H9 (cell line): ENCODE results near the gene SSUH2. TPM values are rescaled to one million over a fixed set of nuclear protein-coding genes. Genes with fewer than 3 reads are reported as not detected.

Experiments
- DNase-seq: peaks from one replicate; pipeline ENCODE4 v3.0.0-alpha.2; 2017
- H2AFZ ChIP-seq: one replicate; pipeline ENCODE4 v1.6.1; 2013; ENCODE audit warnings: mild to moderate bottlenecking, low read length, control low read depth, moderate library complexity
- H2AK5ac ChIP-seq: 2 replicates; pipeline ENCODE4 v1.6.1; 2013; ENCODE audit warnings: low read length, control low read depth, mixed read lengths; ENCODE audit not compliant: insufficient read length
- H2BK120ac ChIP-seq: one replicate; pipeline ENCODE4 v1.6.1; 2013; ENCODE audit warnings: low read depth, mild to moderate bottlenecking, low read length, control low read depth, inconsistent platforms; ENCODE audit not compliant: poor library complexity, severe bottlenecking
- H2BK12ac ChIP-seq: 2 replicates; pipeline ENCODE4 v1.6.1; 2013; ENCODE audit warnings: low read length, control low read depth, mixed read lengths, low read depth; ENCODE audit not compliant: insufficient read length
- H2BK15ac ChIP-seq: 2 replicates; pipeline ENCODE4 v1.6.1; 2013; ENCODE audit warnings: low read depth, low read length, control low read depth
- H2BK20ac ChIP-seq: one replicate; pipeline ENCODE4 v1.6.1; 2013; ENCODE audit warnings: low read depth, mild to moderate bottlenecking, low read length, control low read depth, inconsistent platforms; ENCODE audit not compliant: poor library complexity, severe bottlenecking
- H2BK5ac ChIP-seq: 2 replicates; pipeline ENCODE4 v1.6.1; 2013; ENCODE audit warnings: low read length, control low read depth, mixed read lengths; ENCODE audit not compliant: insufficient read length
- H3K14ac ChIP-seq: 2 replicates; pipeline ENCODE4 v1.6.1; 2013; ENCODE audit warnings: low read length, control low read depth; ENCODE audit not compliant: insufficient read depth
- H3K18ac ChIP-seq: 2 replicates; pipeline ENCODE4 v1.6.1; 2013; ENCODE audit warnings: low read depth, mild to moderate bottlenecking, mixed read lengths, low read length, control low read depth; ENCODE audit not compliant: insufficient read length
- H3K23ac ChIP-seq: 2 replicates; pipeline ENCODE4 v1.6.1; 2013; ENCODE audit warnings: low read length, control low read depth, mixed read lengths, low read depth; ENCODE audit not compliant: insufficient read length
- H3K23me2 ChIP-seq: 2 replicates; pipeline ENCODE4 v1.6.1; 2013; ENCODE audit warnings: low read depth, mild to moderate bottlenecking, mixed read lengths, low read length, control low read depth; ENCODE audit not compliant: insufficient read length, poor library complexity, severe bottlenecking
- H3K27ac ChIP-seq: 2 replicates; pipeline ENCODE4 v1.5.1; 2013; ENCODE audit warnings: low read length, control low read depth, mixed read lengths, low read depth; ENCODE audit not compliant: insufficient read length
- H3K27me3 ChIP-seq: 2 replicates; pipeline ENCODE4 v1.6.1; 2013; ENCODE audit warnings: low read length, control low read depth, inconsistent platforms; ENCODE audit not compliant: insufficient read depth
- H3K4ac ChIP-seq: 2 replicates; pipeline ENCODE4 v1.6.1; 2013; ENCODE audit warnings: low read depth, mild to moderate bottlenecking, control low read depth, inconsistent platforms, low read length, moderate library complexity
- H3K4me1 ChIP-seq: 2 replicates; pipeline ENCODE4 v1.6.1; 2013; ENCODE audit warnings: low read length, control low read depth, inconsistent platforms; ENCODE audit not compliant: insufficient read depth
- H3K4me2 ChIP-seq: 2 replicates; pipeline ENCODE4 v1.6.1; 2013; ENCODE audit warnings: low read length, control low read depth, mixed read lengths; ENCODE audit not compliant: insufficient read length, insufficient read depth
- H3K56ac ChIP-seq: 2 replicates; pipeline ENCODE4 v1.6.1; 2013; ENCODE audit warnings: low read depth, mild to moderate bottlenecking, mixed read lengths, low read length, control low read depth; ENCODE audit not compliant: insufficient read length
- H3K79me1 ChIP-seq: 2 replicates; pipeline ENCODE4 v1.6.1; 2013; ENCODE audit warnings: low read depth, mild to moderate bottlenecking, moderate library complexity, low read length, control low read depth, inconsistent platforms; ENCODE audit not compliant: insufficient read depth, poor library complexity, severe bottlenecking
- H3K79me2 ChIP-seq: 2 replicates; pipeline ENCODE4 v1.6.1; 2013; ENCODE audit warnings: low read length, control low read depth, inconsistent platforms; ENCODE audit not compliant: insufficient read depth
- H3K9ac ChIP-seq: 2 replicates; pipeline ENCODE4 v1.6.1; 2013; ENCODE audit warnings: low read length, control low read depth, mixed read lengths; ENCODE audit not compliant: insufficient read length; ENCODE audit errors: extremely low read depth
- H3K9me3 ChIP-seq: one replicate; pipeline ENCODE4 v1.6.1; 2013; ENCODE audit warnings: low read depth, low read length, inconsistent platforms; ENCODE audit not compliant: control insufficient read depth
- H3T11ph ChIP-seq: one replicate; pipeline ENCODE4 v1.6.1; 2013; ENCODE audit warnings: mild to moderate bottlenecking, low read length, control low read depth, inconsistent platforms
- H4K20me1 ChIP-seq: one replicate; pipeline ENCODE4 v1.6.1; 2013; ENCODE audit not compliant: control insufficient read depth, insufficient read length, insufficient read depth
- H4K5ac ChIP-seq: 2 replicates; pipeline ENCODE4 v1.6.1; 2013; ENCODE audit warnings: low read depth, mild to moderate bottlenecking, mixed read lengths, low read length, control low read depth; ENCODE audit not compliant: insufficient read length
- H4K8ac ChIP-seq: replicated peaks from 2 replicates; pipeline ENCODE4 v1.6.1; 2013; ENCODE audit warnings: low read length, control low read depth, mixed read lengths, low read depth; ENCODE audit not compliant: insufficient read length
- H4K91ac ChIP-seq: 2 replicates; pipeline ENCODE4 v1.6.1; 2013; ENCODE audit warnings: low read depth, mild to moderate bottlenecking, moderate library complexity, mixed read lengths, low read length, control low read depth; ENCODE audit not compliant: insufficient read length
- H3K27ac Mint-ChIP-seq, 3 experiments: 2 replicates in 2 of 3; 3 replicates in 1 of 3; pipeline ENCODE4 v1.8.0; 2020 to 2021; ENCODE audit warnings: mixed read lengths in 3 of 3, mild to moderate bottlenecking in 1 of 3, moderate library complexity in 1 of 3
- H3K27me3 Mint-ChIP-seq: 2 replicates; pipeline ENCODE4 v1.8.0; 2021; ENCODE audit warnings: low read depth, mild to moderate bottlenecking, moderate library complexity, mixed read lengths
- H3K36me3 Mint-ChIP-seq, 3 experiments: 2 replicates in 2 of 3; 3 replicates in 1 of 3; pipeline ENCODE4 v1.8.0; 2020 to 2021; ENCODE audit warnings: low read depth in 3 of 3, mixed read lengths in 3 of 3; ENCODE audit not compliant: insufficient read depth in 1 of 3
- H3K4me1 Mint-ChIP-seq, 2 experiments: 2 replicates each; pipeline ENCODE4 v1.8.0; 2020; ENCODE audit warnings: mixed read lengths in 2 of 2
- H3K4me3 Mint-ChIP-seq, 2 experiments: 2 replicates in 1 of 2; 3 replicates in 1 of 2; pipeline ENCODE4 v1.8.0; 2020 to 2021; ENCODE audit warnings: mild to moderate bottlenecking in 2 of 2, mixed read lengths in 2 of 2, moderate library complexity in 1 of 2
- H3K9me3 Mint-ChIP-seq, 2 experiments: 2 replicates in 1 of 2; 3 replicates in 1 of 2; pipeline ENCODE4 v1.8.0; 2020; ENCODE audit warnings: mild to moderate bottlenecking in 2 of 2, mixed read lengths in 2 of 2, moderate library complexity in 1 of 2
- CTCF ChIP-seq: fragments of 200-600 bp; sonication (generic); conservative IDR thresholded peaks from 3 replicates; pipeline ENCODE4 v1.8.0; 2021; ENCODE audit warnings: antibody characterized with exemption, mild to moderate bottlenecking
- WGBS: extraction: QIAGEN DNeasy Blood & Tissue Kit; methylation state at CpG from one replicate; pipeline ENCODE4 v1.1.7; 2013; ENCODE audit warnings: missing lambda C conversion rate, low lambda C conversion rate, mixed read lengths; ENCODE audit not compliant: insufficient read length; ENCODE audit errors: extremely low coverage; 5-methylcytosine and 5-hydroxymethylcytosine counted together
- total RNA-seq: library from RNA; stranded (reverse); gene quantifications from 2 replicates; pipeline ENCODE4 v1.2.1, GENCODE V29; 2021

SSUH2 gene
- total RNA-seq, 1 experiment from 2014 or later: 0.61 TPM

- no peak overlapping the region for H2BK15ac ChIP-seq
- no peaks in the 10 kb centered on the region for H3K27me3 ChIP-seq
- H3K56ac ChIP-seq: no peak overlapping the region
- TF ChIP-seq CTCF: no peak
- Mint-ChIP-seq H3K27me3 (no peaks in the 10 kb centered on the region; the same call in 1 of the 2 replicates), H3K27ac (peak overlapping the region in 1 of 3 experiments; percentile 71; a peak in 1 of 7 replicates), H3K4me1 (peaks cover 8 to 13% of the 10 kb centered on the region in 2 experiments; a peak in 3 of 4 replicates), H3K4me3 (no peak overlapping the region), H3K9me3 (no peaks in the 10 kb centered on the region), H3K36me3 (no peaks in the 10 kb centered on the region)
- no peak overlapping the region for H3K27ac ChIP-seq
- H2AK5ac ChIP-seq: no peak overlapping the region
- H3K18ac ChIP-seq: no peak overlapping the region
- DNase-seq: no peak
- WGBS: no CpG with 5 or more reads among the region's 18 CpGs
- no peak overlapping the region for H2BK120ac ChIP-seq
- no peaks in the 10 kb centered on the region for H3K79me2 ChIP-seq
- H2AFZ ChIP-seq: no peak overlapping the region
- H3K9me3 ChIP-seq: no peaks in the 10 kb centered on the region
- H4K5ac ChIP-seq: no peak overlapping the region
- no peaks in the 10 kb centered on the region for H4K20me1 ChIP-seq
- no peak overlapping the region for H2BK5ac ChIP-seq
- H3K79me1 ChIP-seq: no peaks in the 10 kb centered on the region
- H2BK12ac ChIP-seq: no peak overlapping the region
- H3K23me2 ChIP-seq: no peaks in the 10 kb centered on the region
- H3K14ac ChIP-seq: no peak overlapping the region
- H4K91ac ChIP-seq: no peak overlapping the region
- no peaks in the 10 kb centered on the region for H3K4me1 ChIP-seq
- H3K9ac ChIP-seq: no peak overlapping the region
- no peak overlapping the region for H3K23ac ChIP-seq
- no peak overlapping the region for H4K8ac ChIP-seq
- H3T11ph ChIP-seq: no peak overlapping the region
- H3K4me2 ChIP-seq: no peak overlapping the region
- no peak overlapping the region for H2BK20ac ChIP-seq
- H3K4ac ChIP-seq: no peak overlapping the region
Measured at GRCh38 chr3:8596321-8597218, 48.0 kb downstream of the SSUH2 start.
